HepG2 (cell line): ENCODE measurements around the gene HES2. TPM values are rescaled to one million over a fixed set of nuclear protein-coding genes. Genes with fewer than 3 reads are reported as not detected.
A peak's percentile ranks its signal among the peaks of the same experiment; 100 is the strongest.
"Not testable (repeated sequence)": the region's sequence is repeated elsewhere in the genome, so short reads cannot be mapped to it uniquely, and the experiment has no call there.

Experiments used
- ATAC-seq: fragments of 200-7000 bp; cut with Tn5 transposase; 3 replicates; pipeline ENCODE4 v1.9.1; 2020; ENCODE audit warnings: mild to moderate bottlenecking, moderate library complexity
- BruUV-seq: library from RNA; stranded (reverse); fragments of 400-500 nt; replicated peaks from 2 replicates; lab custom pipeline; 2021; lab: Mats Ljungman, UMichigan
- CTCF ChIA-PET: fragments of 300-600 bp; formaldehyde crosslinking; extraction: SDS; loops from one replicate; lab custom pipeline; 2021; ENCODE audit warnings: low total read pairs, inconsistent platforms, low intra/inter-chr PET ratio; lab: Yijun Ruan, JAX
- POLR2A ChIA-PET: fragments of 350-600 bp; sonication (Branson Sonifier 250); formaldehyde crosslinking; loops from one replicate; lab custom pipeline; 2020; ENCODE audit warnings: antibody characterized with exemption, inconsistent platforms; lab: Yijun Ruan, JAX
- DNase-seq: peaks from one replicate; pipeline ENCODE4 v3.0.0-alpha.2; 2015; ENCODE audit warnings: low spot score
- FAIRE-seq: peaks from 3 replicates; lab custom pipeline; 2011; peaks lifted over from hg19 to GRCh38; lab: Jason Lieb, UNC
- H2AFZ ChIP-seq: one replicate; pipeline ENCODE4 v1.6.1; 2011; ENCODE audit warnings: low read length, inconsistent platforms
- H3K27ac ChIP-seq: fragments of 300-600 bp; 3 replicates; pipeline ENCODE4 v1.8.0; 2011; ENCODE audit warnings: mixed run types, mild to moderate bottlenecking, mixed read lengths, low read length, inconsistent platforms; ENCODE audit not compliant: insufficient read depth; ENCODE audit errors: extremely low read length
- H3K27me3 ChIP-seq, 2 experiments: fragments of 200-600 bp in 1 of 2; 2 replicates in 1 of 2; 3 replicates in 1 of 2; pipeline versions ENCODE4 v1.6.0 to v1.8.0; 2011; ENCODE audit warnings: low read length in 2 of 2, mild to moderate bottlenecking in 2 of 2, moderate library complexity in 2 of 2, inconsistent platforms in 1 of 2; ENCODE audit not compliant: insufficient read depth in 2 of 2, control insufficient read depth in 1 of 2
- H3K36me3 ChIP-seq, 2 experiments: fragments of 200-600 bp in 1 of 2; replicated peaks in 1 of 2; 2 replicates in 1 of 2; 3 replicates in 1 of 2; pipeline versions ENCODE4 v1.5.1 to v1.8.0; 2011; ENCODE audit warnings: low read length in 2 of 2, inconsistent platforms in 1 of 2; ENCODE audit not compliant: insufficient read depth in 2 of 2, control insufficient read depth in 1 of 2
- H3K4me1 ChIP-seq: 2 replicates; pipeline ENCODE4 v1.5.1; 2012; ENCODE audit warnings: low read length, inconsistent platforms; ENCODE audit not compliant: insufficient read depth
- H3K4me2 ChIP-seq: 2 replicates; pipeline ENCODE4 v1.6.0; 2011; ENCODE audit warnings: low read depth, low read length, inconsistent platforms
- H3K4me3 ChIP-seq, 3 experiments: fragments of 200-600 bp in 1 of 3; sonication (generic), shearing (Covaris generic) in 1 of 3; replicated peaks in 1 of 3; 2 replicates each; pipeline ENCODE4 v1.5.1; 2011 to 2016; ENCODE audit warnings: low read length in 3 of 3, inconsistent platforms in 2 of 3, low read depth in 2 of 3, mild to moderate bottlenecking in 2 of 3, control low read depth in 1 of 3, mixed read lengths in 1 of 3; ENCODE audit not compliant: insufficient read depth in 1 of 3
- H3K79me2 ChIP-seq: one replicate; pipeline ENCODE4 v1.6.1; 2011; ENCODE audit warnings: low read length, inconsistent platforms; ENCODE audit not compliant: insufficient read depth
- H3K9ac ChIP-seq: 2 replicates; pipeline ENCODE4 v1.6.0; 2011; ENCODE audit warnings: mild to moderate bottlenecking, low read depth, low read length, inconsistent platforms; ENCODE audit not compliant: insufficient read depth
- H3K9me3 ChIP-seq: 2 replicates; pipeline ENCODE4 v1.5.1; 2012; ENCODE audit warnings: mild to moderate bottlenecking, low read length
- H4K20me1 ChIP-seq: 2 replicates; pipeline ENCODE4 v1.6.0; 2011; ENCODE audit warnings: inconsistent platforms, mild to moderate bottlenecking, low read length, moderate library complexity; ENCODE audit not compliant: insufficient read depth
- AGO2 ChIP-seq: fragments of 200-400 bp; formaldehyde crosslinking; optimal IDR thresholded peaks from 2 replicates; pipeline ENCODE3; 2017; ENCODE audit warnings: mild to moderate bottlenecking, low read depth, low read length, moderate library complexity
- HNRNPH1 ChIP-seq: fragments of 200-400 bp; formaldehyde crosslinking; optimal IDR thresholded peaks from 2 replicates; pipeline ENCODE3; 2017; ENCODE audit warnings: mild to moderate bottlenecking, low read depth, low read length
- PHF8 ChIP-seq: sonication (generic); formaldehyde crosslinking; IDR thresholded peaks from 2 replicates; pipeline ENCODE4 v1.5.0; 2020; ENCODE audit warnings: missing genetic modification reagents
- RBFOX2 ChIP-seq: fragments of 200-400 bp; formaldehyde crosslinking; IDR thresholded peaks from 2 replicates; pipeline ENCODE4 v1.6.1; 2017; ENCODE audit warnings: low read depth, mild to moderate bottlenecking, low read length
- ZBTB33 ChIP-seq: sonication (generic); formaldehyde crosslinking; IDR thresholded peaks from 2 replicates; pipeline ENCODE4 v1.4.0; 2020; ENCODE audit warnings: missing genetic modification reagents
- ZBTB38 ChIP-seq: sonication (generic); formaldehyde crosslinking; IDR thresholded peaks from 2 replicates; pipeline ENCODE4 v1.5.1; 2020; ENCODE audit warnings: mild to moderate bottlenecking, missing genetic modification reagents
- ZC3H13 ChIP-seq: sonication (generic); formaldehyde crosslinking; IDR thresholded peaks from 2 replicates; pipeline ENCODE4 v1.8.1; 2023; ENCODE audit warnings: mild to moderate bottlenecking, missing genetic modification reagents, moderate library complexity
- WGBS: methylation state at CpG from one replicate; pipeline ENCODE4 v1.1.6; 2017; ENCODE audit warnings: low lambda C conversion rate; 5-methylcytosine and 5-hydroxymethylcytosine counted together
- in situ Hi-C: cut with HindIII; loops from 2 replicates; pipeline ENCODE4 v1.10.0; 2017; ENCODE audit warnings: low pct_unique_long_range_greater_than_20kb; ENCODE audit not compliant: extremely low pct_ligation_motif_present
- intact Hi-C: fragments of 100-400 bp; cut with micrococcal nuclease; formaldehyde crosslinking; loops from one replicate; pipeline ENCODE4 v1.10.0; 2022; ENCODE audit not compliant: unreplicated experiment
- polyA plus RNA-seq, 8 experiments: library from polyadenylated mRNA; depleted of rRNA in 3 of 8; stranded (reverse) in 7 of 8; unstranded in 1 of 8; fragments of >200 nt; fragmentation: Illumina TruSeq in 4 of 8; extraction: Trizol in 4 of 8; gene quantifications; 2 replicates each; pipeline versions ENCODE4 v1.2.1 to v1.2.3, GENCODE V29; 2011 to 2016; ENCODE audit warnings: low read depth in 4 of 8, missing spikeins in 1 of 8, mixed read lengths in 1 of 8; ENCODE audit not compliant: insufficient read depth in 1 of 8
- total RNA-seq, 5 experiments: library from RNA; depleted of rRNA; stranded (reverse); fragments of >200 nt; fragmentation: Illumina TruSeq; extraction: Trizol; gene quantifications; 2 replicates each; pipeline ENCODE4 v1.2.3, GENCODE V29; 2016; ENCODE audit warnings: low read depth in 1 of 5

HES2 gene
- total and polyA plus RNA-seq, 2 of the 13 experiments (the other 11 are each of a cell fraction or from before 2014, with no cell fraction given) = 0.11 to 0.17 TPM

- H3K27ac ChIP-seq, H3K27me3 ChIP-seq, H3K9ac ChIP-seq, H2AFZ ChIP-seq, CTCF ChIA-PET, ATAC-seq, FAIRE-seq, POLR2A ChIA-PET, DNase-seq, intact Hi-C loops, H3K4me3 ChIP-seq, H3K4me2 ChIP-seq, in situ Hi-C loops, BruUV-seq, H3K9me3 ChIP-seq: not testable (repeated sequence)
- Histone ChIP-seq H3K4me1 (peaks cover 22% of the 10 kb centered on the region), H4K20me1 (peaks cover 20% of the 10 kb centered on the region; the same call in 1 of the 2 replicates), H3K79me2 (peaks cover 12% of the 10 kb centered on the region), H3K36me3 (peaks cover 13 to 19% of the 10 kb centered on the region in 2 experiments; a peak in 3 of 5 replicates)
- TF ChIP-seq ZC3H13 (CRISPR knock-in tag) (peak; percentile 4; the same call in 1 of the 2 replicates), RBFOX2 (peak; percentile 66)
- 96% methylated on average over 40 of the region's 58 CpGs for WGBS
These were observed 36.2 kb upstream of the HES2 start for GRCh38 chr1:6455752-6456520.

- H3K4me1 ChIP-seq = peaks cover 28% of the 10 kb centered on the region
- intact Hi-C loops = no loop called here
- H3K4me3 ChIP-seq = no peak overlapping the region
- CTCF ChIA-PET = no interaction called here
- no peak overlapping the region for H3K4me2 ChIP-seq
- H2AFZ ChIP-seq = no peak overlapping the region
- no peak for ATAC-seq
- peaks cover 12% of the 10 kb centered on the region for H3K79me2 ChIP-seq
- peaks cover 20% of the 10 kb centered on the region; the same call in 1 of the 2 replicates for H4K20me1 ChIP-seq
- H3K36me3 ChIP-seq = peaks cover 11 to 19% of the 10 kb centered on the region in 2 experiments; a peak in 3 of 5 replicates
- in situ Hi-C loops = no loop called here
- no peaks in the 10 kb centered on the region for H3K27me3 ChIP-seq
- TF ChIP-seq PHF8 (CRISPR knock-in tag) (no peak), AGO2 (peak; percentile 60), ZBTB33 (peak; percentile 67), HNRNPH1 (no peak), ZBTB38 (CRISPR knock-in tag) (peak; percentile 82), ZC3H13 (CRISPR knock-in tag) (peak; percentile 91), RBFOX2 (peak; percentile 76)
- POLR2A ChIA-PET = no interaction called here
- over 99% methylated on average over 58 of the region's 115 CpGs for WGBS
- H3K9me3 ChIP-seq = no peaks in the 10 kb centered on the region
- DNase-seq = no peak
- no peak for FAIRE-seq
- no TSS peak for BruUV-seq
- H3K9ac ChIP-seq = no peak overlapping the region
- H3K27ac ChIP-seq = no peak overlapping the region
These were observed 35.4 kb upstream of the HES2 start for GRCh38 chr1:6454856-6455751.
